Neural progenitor cell (in vitro differentiated cells): Measurements from ENCODE around the gene DMKN. TPM values are rescaled to one million over a fixed set of nuclear protein-coding genes. Genes with fewer than 3 reads are reported as not detected.

Source experiments
- DNase-seq: peaks from one replicate; pipeline ENCODE4 v3.0.0-alpha.2; 2016; ENCODE audit warnings: low spot score
- H2AFZ ChIP-seq: fragments of 200-600 bp; sonication (generic); replicated peaks from 2 replicates; pipeline ENCODE4 v1.6.1; 2016; ENCODE audit warnings: antibody characterized with exemption
- H3F3A ChIP-seq: fragments of 200-600 bp; sonication (generic); 2 replicates; pipeline ENCODE4 v1.6.1; 2016; ENCODE audit warnings: antibody characterized with exemption, low read depth
- H3K27ac ChIP-seq: fragments of 200-600 bp; sonication (generic); 2 replicates; pipeline ENCODE4 v1.5.1; 2016; ENCODE audit warnings: mild to moderate bottlenecking
- H3K27me3 ChIP-seq: fragments of 200-600 bp; sonication (generic); 2 replicates; pipeline ENCODE4 v1.6.1; 2016; ENCODE audit warnings: mild to moderate bottlenecking, moderate library complexity
- H3K36me3 ChIP-seq: fragments of 200-600 bp; sonication (generic); 2 replicates; pipeline ENCODE4 v1.5.1; 2016
- H3K4me1 ChIP-seq: fragments of 200-600 bp; sonication (generic); 2 replicates; pipeline ENCODE4 v1.6.1; 2016; ENCODE audit warnings: mixed run types
- H3K4me2 ChIP-seq: fragments of 200-600 bp; sonication (generic); 2 replicates; pipeline ENCODE4 v1.6.1; 2016
- H3K4me3 ChIP-seq: fragments of 200-600 bp; sonication (generic); 2 replicates; pipeline ENCODE4 v1.5.1; 2016
- H3K79me2 ChIP-seq: fragments of 200-600 bp; sonication (generic); 2 replicates; pipeline ENCODE4 v1.6.1; 2016; ENCODE audit warnings: low read depth
- H3K9ac ChIP-seq: fragments of 200-600 bp; sonication (generic); 2 replicates; pipeline ENCODE4 v1.6.1; 2016
- H3K9me3 ChIP-seq: fragments of 200-600 bp; sonication (generic); 2 replicates; pipeline ENCODE4 v1.5.1; 2016; ENCODE audit warnings: low read depth
- H4K20me1 ChIP-seq: fragments of 200-600 bp; sonication (generic); 2 replicates; pipeline ENCODE4 v1.6.1; 2016; ENCODE audit warnings: low read depth
- H3K27ac Mint-ChIP-seq: 3 replicates; pipeline ENCODE4 v1.8.0; 2021; ENCODE audit warnings: mixed read lengths
- H3K27me3 Mint-ChIP-seq: 2 replicates; pipeline ENCODE4 v1.8.0; 2022; ENCODE audit warnings: low read depth, mild to moderate bottlenecking, inconsistent platforms, moderate library complexity, mixed read lengths; ENCODE audit not compliant: insufficient read depth
- H3K36me3 Mint-ChIP-seq: 3 replicates; pipeline ENCODE4 v1.8.0; 2021; ENCODE audit warnings: mixed read lengths
- H3K4me1 Mint-ChIP-seq: 3 replicates; pipeline ENCODE4 v1.8.0; 2021; ENCODE audit warnings: mixed read lengths
- H3K4me3 Mint-ChIP-seq: 3 replicates; pipeline ENCODE4 v1.8.0; 2021; ENCODE audit warnings: mild to moderate bottlenecking, moderate library complexity, mixed read lengths
- H3K9me3 Mint-ChIP-seq: 3 replicates; pipeline ENCODE4 v1.8.0; 2020; ENCODE audit warnings: mixed read lengths
- CTCF ChIP-seq: fragments of 200-600 bp; sonication (generic); IDR thresholded peaks from 2 replicates; pipeline ENCODE4 v1.5.1; 2017; ENCODE audit warnings: antibody characterized with exemption, mild to moderate bottlenecking
- EZH2 ChIP-seq: fragments of 200-600 bp; sonication (generic); IDR thresholded peaks from 2 replicates; pipeline ENCODE4 v1.6.1; 2017; ENCODE audit warnings: antibody characterized with exemption, mild to moderate bottlenecking, moderate library complexity
- EZH2phosphoT487 ChIP-seq: fragments of 200-600 bp; sonication (generic); IDR thresholded peaks from 2 replicates; pipeline ENCODE4 v1.6.1; 2017; ENCODE audit warnings: antibody characterized with exemption
- total RNA-seq: library from RNA; depleted of rRNA; stranded (reverse); fragments of >200 nt; gene quantifications from 2 replicates; pipeline ENCODE4 v1.2.3, GENCODE V29; 2015; ENCODE audit warnings: low replicate concordance

Gene DMKN
- total RNA-seq, 1 donor from 2014 or later: 175 TPM

GRCh38 chr19:35514282-35514809, 897 bp upstream of the DMKN start:
- H3K27ac Mint-ChIP-seq: no peak overlapping the region
- Histone ChIP-seq H3K27ac (no peak overlapping the region), H3K4me1 (peaks cover 4% of the 10 kb centered on the region), H3K36me3 (no peaks in the 10 kb centered on the region), H4K20me1 (no peaks in the 10 kb centered on the region), H3K4me2 (peak overlapping the region; percentile 42), H3F3A (peaks cover 10% of the 10 kb centered on the region), H2AFZ (peak overlapping the region; percentile 50), H3K9ac (no peak overlapping the region), H3K79me2 (peaks cover 5% of the 10 kb centered on the region), H3K4me3 (no peak overlapping the region), H3K27me3 (peaks cover 28% of the 10 kb centered on the region), H3K9me3 (no peaks in the 10 kb centered on the region)
- no peaks in the 10 kb centered on the region for H3K9me3 Mint-ChIP-seq
- H3K36me3 Mint-ChIP-seq: no peaks in the 10 kb centered on the region
- no peak for TF ChIP-seq EZH2
- no peak for TF ChIP-seq EZH2phosphoT487
- TF ChIP-seq CTCF: no peak
- H3K4me3 Mint-ChIP-seq: no peak overlapping the region
- H3K27me3 Mint-ChIP-seq: peaks cover 26% of the 10 kb centered on the region
- no peak for DNase-seq
- peaks cover 5% of the 10 kb centered on the region for H3K4me1 Mint-ChIP-seq

GRCh38 chr19:35512831-35513627, 420 bp downstream of the DMKN start:
- Histone ChIP-seq H3K9ac (no peak overlapping the region), H3K79me2 (peaks cover 18% of the 10 kb centered on the region), H3K36me3 (no peaks in the 10 kb centered on the region), H3K9me3 (no peaks in the 10 kb centered on the region), H4K20me1 (no peaks in the 10 kb centered on the region), H3K27ac (no peak overlapping the region), H3K27me3 (peaks cover 28% of the 10 kb centered on the region), H3K4me3 (no peak overlapping the region), H3K4me2 (no peak overlapping the region), H3F3A (peaks cover 10% of the 10 kb centered on the region), H3K4me1 (peaks cover 4% of the 10 kb centered on the region), H2AFZ (no peak overlapping the region)
- TF ChIP-seq EZH2: no peak
- no peak for TF ChIP-seq CTCF
- TF ChIP-seq EZH2phosphoT487: no peak
- H3K9me3 Mint-ChIP-seq: no peaks in the 10 kb centered on the region
- H3K36me3 Mint-ChIP-seq: no peaks in the 10 kb centered on the region
- no peak overlapping the region for H3K27ac Mint-ChIP-seq
- DNase-seq: no peak
- H3K4me3 Mint-ChIP-seq: no peak overlapping the region
- peaks cover 7% of the 10 kb centered on the region for H3K4me1 Mint-ChIP-seq
- H3K27me3 Mint-ChIP-seq: peaks cover 37% of the 10 kb centered on the region

- Histone ChIP-seq H4K20me1 (no peaks in the 10 kb centered on the region), H2AFZ (no peak overlapping the region), H3K4me1 (peaks cover 4% of the 10 kb centered on the region), H3K9me3 (no peaks in the 10 kb centered on the region), H3K4me3 (no peak overlapping the region), H3K36me3 (no peaks in the 10 kb centered on the region), H3F3A (peaks cover 10% of the 10 kb centered on the region), H3K4me2 (no peak overlapping the region), H3K79me2 (peaks cover 19% of the 10 kb centered on the region), H3K27me3 (peaks cover 28% of the 10 kb centered on the region), H3K9ac (no peak overlapping the region), H3K27ac (no peak overlapping the region)
- Mint-ChIP-seq H3K27me3 (peaks cover 41% of the 10 kb centered on the region), H3K9me3 (no peaks in the 10 kb centered on the region), H3K36me3 (no peaks in the 10 kb centered on the region), H3K4me3 (no peak overlapping the region), H3K27ac (no peak overlapping the region), H3K4me1 (peaks cover 7% of the 10 kb centered on the region)
- TF ChIP-seq CTCF (no peak), EZH2phosphoT487 (no peak), EZH2 (no peak)
- DNase-seq: no peak
Measured at GRCh38 chr19:35511337-35511736, 2.1 kb downstream of the DMKN start.
